OCI-LY3 (cell line): ENCODE results near the gene HMCN1.

Experiments used
- H2AFZ ChIP-seq: fragments of 200-600, 300-600 bp; shearing (Covaris generic); 2 replicates; pipeline ENCODE4 v1.6.0; 2014; ENCODE audit warnings: antibody characterized with exemption, low read depth, low read length
- H3K27ac ChIP-seq: fragments of 200-600, 300-600 bp; sonication (generic); 2 replicates; pipeline ENCODE4 v1.5.1; 2014; ENCODE audit warnings: mild to moderate bottlenecking, low read length, moderate library complexity, mixed read lengths
- H3K27me3 ChIP-seq: fragments of 200-600, 300-600 bp; sonication (generic); 2 replicates; pipeline ENCODE4 v1.6.1; 2014; ENCODE audit warnings: low read depth, low read length, mixed read lengths
- H3K36me3 ChIP-seq: fragments of 200-600, 300-600 bp; sonication (generic); replicated peaks from 2 replicates; pipeline ENCODE3; 2014; ENCODE audit warnings: low read depth, low read length, mixed read lengths
- H3K4me1 ChIP-seq: fragments of 300-600, 200-600 bp; sonication (generic); 2 replicates; pipeline ENCODE4 v1.6.1; 2014; ENCODE audit warnings: low read length, mixed read lengths
- H3K4me2 ChIP-seq: fragments of 200-600, 300-600 bp; sonication (generic); 2 replicates; pipeline ENCODE4 v1.6.1; 2014; ENCODE audit warnings: low read length, mixed read lengths
- H3K4me3 ChIP-seq: fragments of 300-600, 200-600 bp; sonication (generic); 2 replicates; pipeline ENCODE4 v1.5.1; 2014; ENCODE audit warnings: antibody characterized with exemption, mild to moderate bottlenecking, low read length, moderate library complexity
- H3K79me2 ChIP-seq: fragments of 300-600, 200-600 bp; shearing (Covaris generic); 2 replicates; pipeline ENCODE4 v1.6.1; 2014; ENCODE audit warnings: mild to moderate bottlenecking, low read length, mixed read lengths
- H3K9ac ChIP-seq: fragments of 300-600, 200-600 bp; shearing (Covaris generic); 2 replicates; pipeline ENCODE4 v1.6.0; 2014; ENCODE audit warnings: mild to moderate bottlenecking, low read length, moderate library complexity
- H3K9me3 ChIP-seq: fragments of 200-600, 300-600 bp; shearing (Covaris generic); 2 replicates; pipeline ENCODE4 v1.6.1; 2014; ENCODE audit warnings: low read length, mixed read lengths; ENCODE audit not compliant: insufficient read depth
- H4K20me1 ChIP-seq: fragments of 200-600, 300-600 bp; sonication (generic); 2 replicates; pipeline ENCODE4 v1.6.1; 2016; ENCODE audit warnings: low read length, mixed read lengths; ENCODE audit not compliant: insufficient read depth
- EZH2phosphoT487 ChIP-seq: fragments of 200-600 bp; shearing (Covaris generic); IDR thresholded peaks from 2 replicates; pipeline ENCODE4 v1.6.1; 2018; ENCODE audit warnings: antibody characterized with exemption, mixed run types, low read depth
- TF ChIP-seq, protein P1 (sequence below): fragments of 200-600, 300-600 bp; sonication (generic); IDR thresholded peaks from 2 replicates; pipeline ENCODE4 v1.5.1; 2014; ENCODE audit warnings: antibody characterized with exemption, low read length, low read depth

The HMCN1 gene

GRCh38 chr1:186139115-186139514 lies 404.9 kb downstream of the HMCN1 start:
- H3K4me2 ChIP-seq, result no peak overlapping the region
- H3K79me2 ChIP-seq, result no peaks in the 10 kb centered on the region
- no peak overlapping the region for H2AFZ ChIP-seq
- H3K27me3 ChIP-seq, result peaks cover 6% of the 10 kb centered on the region; the same call in 1 of the 2 replicates
- H3K4me3 ChIP-seq, result no peak overlapping the region
- H3K9me3 ChIP-seq, result no peaks in the 10 kb centered on the region
- H3K4me1 ChIP-seq, result no peaks in the 10 kb centered on the region
- no peak overlapping the region for H3K9ac ChIP-seq
- no peaks in the 10 kb centered on the region for H4K20me1 ChIP-seq
- H3K36me3 ChIP-seq, result no peaks in the 10 kb centered on the region
- TF ChIP-seq EZH2phosphoT487, result no peak
- TF ChIP-seq, protein P1, sequence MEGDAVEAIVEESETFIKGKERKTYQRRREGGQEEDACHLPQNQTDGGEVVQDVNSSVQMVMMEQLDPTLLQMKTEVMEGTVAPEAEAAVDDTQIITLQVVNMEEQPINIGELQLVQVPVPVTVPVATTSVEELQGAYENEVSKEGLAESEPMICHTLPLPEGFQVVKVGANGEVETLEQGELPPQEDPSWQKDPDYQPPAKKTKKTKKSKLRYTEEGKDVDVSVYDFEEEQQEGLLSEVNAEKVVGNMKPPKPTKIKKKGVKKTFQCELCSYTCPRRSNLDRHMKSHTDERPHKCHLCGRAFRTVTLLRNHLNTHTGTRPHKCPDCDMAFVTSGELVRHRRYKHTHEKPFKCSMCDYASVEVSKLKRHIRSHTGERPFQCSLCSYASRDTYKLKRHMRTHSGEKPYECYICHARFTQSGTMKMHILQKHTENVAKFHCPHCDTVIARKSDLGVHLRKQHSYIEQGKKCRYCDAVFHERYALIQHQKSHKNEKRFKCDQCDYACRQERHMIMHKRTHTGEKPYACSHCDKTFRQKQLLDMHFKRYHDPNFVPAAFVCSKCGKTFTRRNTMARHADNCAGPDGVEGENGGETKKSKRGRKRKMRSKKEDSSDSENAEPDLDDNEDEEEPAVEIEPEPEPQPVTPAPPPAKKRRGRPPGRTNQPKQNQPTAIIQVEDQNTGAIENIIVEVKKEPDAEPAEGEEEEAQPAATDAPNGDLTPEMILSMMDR, result no peak
- H3K27ac ChIP-seq, result no peak overlapping the region

GRCh38 chr1:186139701-186140100 lies 405.5 kb downstream of the HMCN1 start:
- no peaks in the 10 kb centered on the region for H3K9me3 ChIP-seq
- H3K4me3 ChIP-seq, result no peak overlapping the region
- H2AFZ ChIP-seq, result no peak overlapping the region
- H3K79me2 ChIP-seq, result no peaks in the 10 kb centered on the region
- peaks cover 5% of the 10 kb centered on the region for H3K4me1 ChIP-seq
- H4K20me1 ChIP-seq, result no peaks in the 10 kb centered on the region
- peaks cover 10% of the 10 kb centered on the region for H3K27me3 ChIP-seq
- no peak overlapping the region for H3K27ac ChIP-seq
- H3K4me2 ChIP-seq, result no peak overlapping the region
- no peak for TF ChIP-seq EZH2phosphoT487
- TF ChIP-seq, protein P1, result no peak
- H3K36me3 ChIP-seq, result no peaks in the 10 kb centered on the region
- H3K9ac ChIP-seq, result no peak overlapping the region

DNA sequence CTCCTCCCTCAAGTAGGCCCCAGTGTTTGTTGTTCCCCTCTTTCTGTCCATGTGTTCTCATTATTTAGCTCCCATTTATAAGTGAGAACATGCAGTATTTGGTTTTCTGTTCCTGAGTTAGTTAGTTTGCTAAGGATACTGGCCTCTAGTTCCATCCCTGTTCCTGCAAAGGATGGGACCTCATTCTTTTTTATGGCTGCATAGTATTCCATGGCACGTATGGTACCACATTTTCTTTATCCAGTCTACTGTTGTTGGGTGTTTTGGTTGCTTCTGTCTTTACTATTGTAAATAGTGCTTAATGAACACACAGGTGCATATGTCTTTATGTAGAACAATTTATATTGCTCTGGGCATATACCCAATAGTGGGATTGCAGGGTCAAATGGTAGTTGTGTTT lies 408.0 kb downstream of the HMCN1 start:
- no peaks in the 10 kb centered on the region for H3K79me2 ChIP-seq
- H3K27ac ChIP-seq, result no peak overlapping the region
- H3K9ac ChIP-seq, result no peak overlapping the region
- no peak overlapping the region for H3K4me2 ChIP-seq
- H3K4me3 ChIP-seq, result no peak overlapping the region
- H3K9me3 ChIP-seq, result no peaks in the 10 kb centered on the region
- TF ChIP-seq EZH2phosphoT487, result no peak
- TF ChIP-seq, protein P1, result no peak
- no peak overlapping the region for H2AFZ ChIP-seq
- H4K20me1 ChIP-seq, result no peaks in the 10 kb centered on the region
- peaks cover 12% of the 10 kb centered on the region for H3K27me3 ChIP-seq
- H3K4me1 ChIP-seq, result peaks cover 13% of the 10 kb centered on the region
- H3K36me3 ChIP-seq, result no peaks in the 10 kb centered on the region

- Histone ChIP-seq H3K27ac (no peak overlapping the region), H3K4me3 (no peak overlapping the region), H4K20me1 (no peaks in the 10 kb centered on the region), H3K36me3 (no peaks in the 10 kb centered on the region), H3K4me1 (peaks cover 16% of the 10 kb centered on the region), H3K9ac (no peak overlapping the region), H3K27me3 (peaks cover 12% of the 10 kb centered on the region), H3K9me3 (no peaks in the 10 kb centered on the region), H2AFZ (no peak overlapping the region), H3K79me2 (no peaks in the 10 kb centered on the region), H3K4me2 (no peak overlapping the region)
- TF ChIP-seq EZH2phosphoT487, result no peak
- TF ChIP-seq, protein P1, result no peak
These were observed 408.7 kb downstream of the HMCN1 start for GRCh38 chr1:186142916-186143315.
